ENCODE results near the gene IPP.
"Not testable (repeated sequence)": the region's sequence is repeated elsewhere in the genome, so short reads cannot be mapped to it uniquely, and the experiment has no call there.

The IPP gene

GRCh38 chr1:45721207-45721606 is 29.2 kb downstream of the IPP start:
- no peak overlapping the region for H3K4me3 ChIP-seq (ENCODE audit: low read depth, low read length)
- no peak for DNase-seq (ENCODE audit: low read depth)
- TF ChIP-seq CTCF (IDR thresholded peaks at IDR 0.05; ENCODE audit: low read depth, low read length, missing control alignments): no peak

GRCh38 chr1:45718289-45718688 is 32.2 kb downstream of the IPP start:
- H3K4me3 ChIP-seq (ENCODE audit: low read depth, low read length): no peak overlapping the region
- no peak for TF ChIP-seq CTCF (IDR thresholded peaks at IDR 0.05; ENCODE audit: low read depth, low read length, missing control alignments)
- no peak for DNase-seq (ENCODE audit: low read depth)

- not testable (repeated sequence) for DNase-seq (ENCODE audit: low read depth); H3K4me3 ChIP-seq (ENCODE audit: low read depth, low read length)
Measured at GRCh38 chr1:45717386-45717785, 33.1 kb downstream of the IPP start.

- TF ChIP-seq CTCF (IDR thresholded peaks at IDR 0.05; ENCODE audit: low read depth, low read length, missing control alignments): no peak
- DNase-seq (ENCODE audit: low read depth): no peak
- no peak overlapping the region for H3K4me3 ChIP-seq (ENCODE audit: low read depth, low read length)
Measured at GRCh38 chr1:45716700-45717099, 33.8 kb downstream of the IPP start.

- DNase-seq (ENCODE audit: low read depth): no peak
- H3K4me3 ChIP-seq (ENCODE audit: low read depth, low read length): no peak overlapping the region
- no peak for TF ChIP-seq CTCF (IDR thresholded peaks at IDR 0.05; ENCODE audit: low read depth, low read length, missing control alignments)
Measured at GRCh38 chr1:45713711-45714110, 36.7 kb downstream of the IPP start.

- no peak for TF ChIP-seq CTCF (IDR thresholded peaks at IDR 0.05; ENCODE audit: low read depth, low read length, missing control alignments)
- no peak for DNase-seq (ENCODE audit: low read depth)
- H3K4me3 ChIP-seq (ENCODE audit: low read depth, low read length): no peak overlapping the region
Measured at GRCh38 chr1:45704637-45705036, 45.8 kb downstream of the IPP start.

- no peak overlapping the region for H3K4me3 ChIP-seq (ENCODE audit: low read depth, low read length)
- no peak for TF ChIP-seq CTCF (IDR thresholded peaks at IDR 0.05; ENCODE audit: low read depth, low read length, missing control alignments)
- DNase-seq (ENCODE audit: low read depth): no peak
Measured at GRCh38 chr1:45694823-45695222, 55.6 kb downstream of the IPP start.

- H3K4me3 ChIP-seq (ENCODE audit: low read depth, low read length); DNase-seq (ENCODE audit: low read depth): not testable (repeated sequence)
Measured at GRCh38 chr1:45693811-45694210, 56.6 kb downstream of the IPP start.

Measured in GM12864 (cell line).